Vagina (tissue), 2 donors: ENCODE results near the gene CHD9.

Experiments
- POLR2A ChIP-seq, 2 donors: fragments of 450-650 bp; IDR thresholded peaks; one replicate each; pipeline ENCODE4 v1.6.1; 2017; ENCODE audit warnings: antibody characterized with exemption in 2 of 2, mild to moderate bottlenecking in 2 of 2, moderate library complexity in 2 of 2
- POLR2AphosphoS5 ChIP-seq, 2 donors: sonication (generic); formaldehyde crosslinking; IDR thresholded peaks; one replicate each; pipeline ENCODE4 v1.9.0; 2017; ENCODE audit warnings: antibody characterized with exemption in 2 of 2, mild to moderate bottlenecking in 2 of 2, low read depth in 1 of 2; ENCODE audit not compliant: insufficient read depth in 1 of 2
- TF ChIP-seq, protein P1 (sequence below), 3 experiments: fragments of 450-650 bp in 2 of 3; fragments of 200-600 bp in 1 of 3; sonication (generic) in 1 of 3; IDR thresholded peaks; one replicate each; pipeline ENCODE4 v1.5.1; 2017 to 2019; ENCODE audit warnings: antibody characterized with exemption in 3 of 3, mild to moderate bottlenecking in 2 of 3, moderate library complexity in 2 of 3

DNA sequence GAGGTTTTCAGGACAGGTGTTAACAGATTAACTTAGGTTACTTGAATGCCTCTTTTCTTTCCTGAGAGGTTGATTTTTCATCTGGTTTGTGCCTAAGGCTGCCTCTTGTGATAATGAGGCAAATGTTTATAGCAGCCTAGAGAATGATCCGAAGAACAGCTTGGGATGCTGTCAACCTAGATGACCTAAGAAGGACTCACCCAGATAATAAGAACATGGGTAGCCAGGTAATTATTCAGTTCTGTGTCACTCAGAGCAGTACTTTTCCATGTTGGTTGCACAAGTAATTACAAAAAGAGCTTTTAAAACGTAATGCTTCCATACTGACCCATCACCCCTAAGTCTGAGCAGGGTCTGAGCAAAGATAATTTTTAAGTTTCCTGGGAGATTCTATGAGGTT is 60.3 kb downstream of the CHD9 start:
- TF ChIP-seq, protein P1, sequence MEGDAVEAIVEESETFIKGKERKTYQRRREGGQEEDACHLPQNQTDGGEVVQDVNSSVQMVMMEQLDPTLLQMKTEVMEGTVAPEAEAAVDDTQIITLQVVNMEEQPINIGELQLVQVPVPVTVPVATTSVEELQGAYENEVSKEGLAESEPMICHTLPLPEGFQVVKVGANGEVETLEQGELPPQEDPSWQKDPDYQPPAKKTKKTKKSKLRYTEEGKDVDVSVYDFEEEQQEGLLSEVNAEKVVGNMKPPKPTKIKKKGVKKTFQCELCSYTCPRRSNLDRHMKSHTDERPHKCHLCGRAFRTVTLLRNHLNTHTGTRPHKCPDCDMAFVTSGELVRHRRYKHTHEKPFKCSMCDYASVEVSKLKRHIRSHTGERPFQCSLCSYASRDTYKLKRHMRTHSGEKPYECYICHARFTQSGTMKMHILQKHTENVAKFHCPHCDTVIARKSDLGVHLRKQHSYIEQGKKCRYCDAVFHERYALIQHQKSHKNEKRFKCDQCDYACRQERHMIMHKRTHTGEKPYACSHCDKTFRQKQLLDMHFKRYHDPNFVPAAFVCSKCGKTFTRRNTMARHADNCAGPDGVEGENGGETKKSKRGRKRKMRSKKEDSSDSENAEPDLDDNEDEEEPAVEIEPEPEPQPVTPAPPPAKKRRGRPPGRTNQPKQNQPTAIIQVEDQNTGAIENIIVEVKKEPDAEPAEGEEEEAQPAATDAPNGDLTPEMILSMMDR (IDR thresholded peaks at IDR 0.05) = no peak
- TF ChIP-seq POLR2A (IDR thresholded peaks at IDR 0.05) = no peak
- TF ChIP-seq POLR2AphosphoS5 (IDR thresholded peaks at IDR 0.05; ENCODE audit: insufficient read depth in 1 of 2, low read depth in 1 of 2) = no peak
